SK-N-SH (cell line): Measurements from ENCODE around the gene NAALADL2.

Experiments used
- CTCF ChIP-seq: fragments of 200-600 bp; sonication (generic); IDR thresholded peaks from 2 replicates; pipeline ENCODE4 v1.6.1; 2017; ENCODE audit warnings: antibody characterized with exemption, mild to moderate bottlenecking, moderate library complexity
- EP300 ChIP-seq, 2 experiments: IDR thresholded peaks; 2 replicates each; pipeline versions ENCODE4 v1.4.0 to v1.6.1; 2012; ENCODE audit warnings: borderline replicate concordance in 1 of 2, low read depth in 1 of 2, low read length in 1 of 2
- EZH2phosphoT487 ChIP-seq: fragments of 200-600 bp; sonication (generic); IDR thresholded peaks from 2 replicates; pipeline ENCODE4 v1.6.1; 2017; ENCODE audit warnings: low read depth, mixed run types, mild to moderate bottlenecking, antibody characterized with exemption, moderate library complexity, borderline replicate concordance
- JUND ChIP-seq: IDR thresholded peaks from 2 replicates; pipeline ENCODE4 v1.4.0; 2012
- MEF2A ChIP-seq: IDR thresholded peaks from 2 replicates; pipeline ENCODE4 v1.4.0; 2012; ENCODE audit warnings: low read depth, borderline replicate concordance
- MXI1 ChIP-seq: IDR thresholded peaks from 2 replicates; pipeline ENCODE4 v1.6.1; 2012; ENCODE audit warnings: mild to moderate bottlenecking, low read depth, low read length, improper control_type of control experiment
- NRF1 ChIP-seq: IDR thresholded peaks from 2 replicates; pipeline ENCODE4 v1.6.1; 2012; ENCODE audit warnings: low read depth, mild to moderate bottlenecking, low read length
- POLR2AphosphoS5 ChIP-seq: IDR thresholded peaks from 2 replicates; pipeline ENCODE4 v1.6.1; 2012; ENCODE audit warnings: low read depth, low read length
- RAD21 ChIP-seq: IDR thresholded peaks from 2 replicates; pipeline ENCODE4 v1.6.1; 2012; ENCODE audit warnings: mild to moderate bottlenecking, low read length
- REST ChIP-seq: IDR thresholded peaks from 2 replicates; pipeline ENCODE4 v1.6.1; 2012; ENCODE audit warnings: mild to moderate bottlenecking, low read depth, low read length, moderate library complexity
- TAF1 ChIP-seq: IDR thresholded peaks from 2 replicates; pipeline ENCODE4 v1.6.1; 2012; ENCODE audit warnings: low read depth, mild to moderate bottlenecking, low read length, moderate library complexity, borderline replicate concordance
- TCF12 ChIP-seq: IDR thresholded peaks from 2 replicates; pipeline ENCODE4 v1.4.0; 2012
- USF1 ChIP-seq: IDR thresholded peaks from 2 replicates; pipeline ENCODE4 v1.4.0; 2012; ENCODE audit warnings: low read depth, borderline replicate concordance
- USF2 ChIP-seq: fragments of 150-350 bp; IDR thresholded peaks from 2 replicates; pipeline ENCODE4 v1.6.1; 2017; ENCODE audit warnings: antibody characterized with exemption, low read length, low read depth, borderline replicate concordance

GRCh38 chr3:175005193-175005592, 146.1 kb downstream of the NAALADL2 start:
- TF ChIP-seq USF2, result no peak
- TF ChIP-seq CTCF, result no peak
- no peak for TF ChIP-seq POLR2AphosphoS5
- no peak for TF ChIP-seq TAF1
- TF ChIP-seq TCF12, result no peak
- TF ChIP-seq EZH2phosphoT487, result no peak
- TF ChIP-seq EP300 (IDR thresholded peaks at IDR 0.05; ENCODE audit: borderline replicate concordance in 1 of 2, low read depth in 1 of 2, low read length in 1 of 2), result no peak
- no peak for TF ChIP-seq JUND
- no peak for TF ChIP-seq NRF1
- no peak for TF ChIP-seq REST
- TF ChIP-seq RAD21, result no peak
- no peak for TF ChIP-seq MXI1
- no peak for TF ChIP-seq USF1
- TF ChIP-seq MEF2A, result no peak
